ENCODE results near the gene GUCD1. TPM values are rescaled to one million over a fixed set of nuclear protein-coding genes. Genes with fewer than 3 reads are reported as not detected.
"Not testable (repeated sequence)": the region's sequence is repeated elsewhere in the genome, so short reads cannot be mapped to it uniquely, and the experiment has no call there.

The GUCD1 gene
- total RNA-seq, 2 donors from 2014 or later, result 138 to 147 TPM

- intact Hi-C loops (cut with DNase I), result no loop called here
- ATAC-seq (no peak), DNase-seq (no peak)
These were observed 23.7 kb upstream of the GUCD1 start for GRCh38 chr22:24578355-24579257.

GRCh38 chr22:24576778-24577177, 21.8 kb upstream of the GUCD1 start:
- ATAC-seq, result peak in 1 of 2 donors; percentile 50
- intact Hi-C loops (cut with DNase I), result no loop called here
- no peak for DNase-seq

- ATAC-seq (no peak), DNase-seq (no peak)
- intact Hi-C loops (cut with DNase I), result no loop called here
These were observed 16.3 kb upstream of the GUCD1 start for GRCh38 chr22:24571266-24571665.

GRCh38 chr22:24567668-24568067, 12.7 kb upstream of the GUCD1 start:
- intact Hi-C loops (cut with DNase I), result no loop called here
- ATAC-seq (no peak), DNase-seq (no peak)

GRCh38 chr22:24566899-24567511, 12.1 kb upstream of the GUCD1 start:
- DNase-seq, result no peak
- ATAC-seq, result peak in 1 of 2 donors; percentile 6
- intact Hi-C loops (cut with DNase I), result no loop called here

GRCh38 chr22:24565077-24565476, 10.1 kb upstream of the GUCD1 start:
- no peak for DNase-seq

GRCh38 chr22:24564376-24565058, 9.6 kb upstream of the GUCD1 start:
- DNase-seq (no peak), ATAC-seq (peak; percentile 80 to 91)
- intact Hi-C loops (cut with DNase I), result no loop called here

More at GRCh38 chr22:24565077-24565476, 10.1 kb upstream of the GUCD1 start:
- ATAC-seq, result no peak
- intact Hi-C loops (cut with DNase I), result no loop called here

- intact Hi-C loops (cut with DNase I), result no loop called here
- ATAC-seq (no peak), DNase-seq (no peak)
These were observed 8.3 kb upstream of the GUCD1 start for GRCh38 chr22:24563246-24563645.

- intact Hi-C loops (cut with DNase I), result no loop called here
- no peak for ATAC-seq
- DNase-seq, result no peak
These were observed 4.5 kb upstream of the GUCD1 start for GRCh38 chr22:24559471-24559870.

- intact Hi-C loops (cut with DNase I), result no loop called here
- ATAC-seq (peak; percentile 93 to 95), DNase-seq (peak; percentile 100)
These were observed 464 bp upstream of the GUCD1 start, which contains the start of gene SNRPD3 for GRCh38 chr22:24555165-24556039. Gene SNRPD3 (plus strand): TSS chr22:24555999. CDS start chr22:24557675, 1,676 bp downstream.

- intact Hi-C loops (cut with DNase I), result no loop called here
- DNase-seq, result no peak
- no peak for ATAC-seq
These were observed 1.2 kb downstream of the GUCD1 start for GRCh38 chr22:24553597-24554312.

GRCh38 chr22:24552503-24553286, 2.2 kb downstream of the GUCD1 start:
- DNase-seq; ATAC-seq; intact Hi-C loops (cut with DNase I): not testable (repeated sequence)

GRCh38 chr22:24550902-24551435, 4.0 kb downstream of the GUCD1 start:
- ATAC-seq (no peak), DNase-seq (no peak)
- intact Hi-C loops (cut with DNase I), result no loop called here

GRCh38 chr22:24550028-24550901, 4.7 kb downstream of the GUCD1 start:
- ATAC-seq (no peak), DNase-seq (no peak)
- intact Hi-C loops (cut with DNase I), result no loop called here

- intact Hi-C loops (cut with DNase I), result no loop called here
- no peak for DNase-seq
- no peak for ATAC-seq
These were observed 6.1 kb downstream of the GUCD1 start for GRCh38 chr22:24548812-24549211.

- DNase-seq (no peak), ATAC-seq (no peak)
- intact Hi-C loops (cut with DNase I), result no loop called here
These were observed 11.2 kb downstream of the GUCD1 start for GRCh38 chr22:24543679-24544243.

Data from left cardiac atrium (tissue), 4 donors.